Loucy (cell line): ENCODE measurements around the gene PCAT7.

ENCODE experiments used
- CTCF ChIP-seq: fragments of 200-600 bp; sonication (generic); conservative IDR thresholded peaks from 2 replicates; pipeline ENCODE4 v1.5.1; 2014; ENCODE audit warnings: mild to moderate bottlenecking, antibody characterized with exemption, low read length
- EZH2phosphoT487 ChIP-seq: fragments of 200-600 bp; IDR thresholded peaks from 2 replicates; pipeline ENCODE4 v1.6.1; 2018; ENCODE audit warnings: antibody characterized with exemption, mild to moderate bottlenecking, moderate library complexity, borderline replicate concordance

GRCh38 chr9:94612071-94612470, 57.2 kb downstream of the PCAT7 start:
- TF ChIP-seq CTCF, result no peak
- no peak for TF ChIP-seq EZH2phosphoT487
